ENCODE data around the gene RGS7. TPM values are rescaled to one million over a fixed set of nuclear protein-coding genes. Genes with fewer than 3 reads are reported as not detected.
A peak's percentile ranks its signal among the peaks of the same experiment; 100 is the strongest.
"Not testable (repeated sequence)": the region's sequence is repeated elsewhere in the genome, so short reads cannot be mapped to it uniquely, and the experiment has no call there.

RGS7 gene
- polyA plus RNA-seq, 12 donors, result 0.07 to 0.14 (median 0.09) TPM; not detected in 9

DNA sequence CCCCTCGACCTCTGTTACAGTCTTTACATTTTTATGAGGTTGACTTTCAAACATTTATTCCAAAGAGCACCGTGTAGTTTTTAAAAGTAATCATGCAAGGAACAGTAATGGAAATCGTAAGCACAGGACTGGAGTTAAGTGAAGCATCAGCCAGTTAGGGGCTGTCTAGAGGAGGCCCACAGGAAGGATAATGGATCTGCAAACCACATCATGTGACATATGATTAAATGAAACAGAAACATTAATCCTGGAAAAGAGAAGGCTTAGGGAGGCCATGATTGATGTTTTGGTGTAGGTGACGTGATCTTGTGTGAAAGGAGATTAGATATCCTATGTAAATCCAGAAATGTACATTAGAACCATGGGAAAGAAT, 25.0 kb downstream of the RGS7 start:
- no peak for DNase-seq

DNA sequence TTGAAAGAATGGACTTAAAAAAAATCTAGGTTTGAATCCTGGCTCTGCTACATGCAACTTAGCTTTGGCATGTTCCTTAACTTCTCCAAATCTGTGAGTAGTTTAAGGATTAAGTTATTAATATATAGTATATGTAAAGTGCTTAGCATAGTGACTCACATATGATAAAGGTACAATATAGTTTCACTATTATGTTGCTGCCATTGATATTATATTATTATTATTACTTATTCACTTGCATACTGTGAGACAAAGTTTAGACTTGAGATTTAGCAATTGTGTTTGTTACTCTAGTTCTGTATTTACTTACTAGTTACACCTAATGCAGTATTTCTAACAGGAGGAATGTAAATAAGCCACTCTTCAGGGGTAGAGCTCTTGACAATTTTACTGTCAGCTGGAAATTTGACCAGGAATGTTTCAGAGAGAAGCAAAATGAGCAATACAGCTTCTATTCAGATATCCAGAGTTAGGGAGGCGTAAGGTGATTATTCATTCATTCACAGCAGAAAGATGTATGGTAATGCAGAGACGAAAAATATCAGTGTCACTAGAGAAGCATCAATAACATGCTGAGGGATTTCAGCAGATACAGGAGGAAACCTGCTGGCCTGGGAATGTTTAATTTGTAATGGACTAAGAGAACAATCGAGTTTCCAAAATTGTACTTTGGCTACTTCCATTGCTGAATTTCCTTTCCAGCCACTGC, 25.5 kb downstream of the RGS7 start:
- DNase-seq, result no peak

DNA sequence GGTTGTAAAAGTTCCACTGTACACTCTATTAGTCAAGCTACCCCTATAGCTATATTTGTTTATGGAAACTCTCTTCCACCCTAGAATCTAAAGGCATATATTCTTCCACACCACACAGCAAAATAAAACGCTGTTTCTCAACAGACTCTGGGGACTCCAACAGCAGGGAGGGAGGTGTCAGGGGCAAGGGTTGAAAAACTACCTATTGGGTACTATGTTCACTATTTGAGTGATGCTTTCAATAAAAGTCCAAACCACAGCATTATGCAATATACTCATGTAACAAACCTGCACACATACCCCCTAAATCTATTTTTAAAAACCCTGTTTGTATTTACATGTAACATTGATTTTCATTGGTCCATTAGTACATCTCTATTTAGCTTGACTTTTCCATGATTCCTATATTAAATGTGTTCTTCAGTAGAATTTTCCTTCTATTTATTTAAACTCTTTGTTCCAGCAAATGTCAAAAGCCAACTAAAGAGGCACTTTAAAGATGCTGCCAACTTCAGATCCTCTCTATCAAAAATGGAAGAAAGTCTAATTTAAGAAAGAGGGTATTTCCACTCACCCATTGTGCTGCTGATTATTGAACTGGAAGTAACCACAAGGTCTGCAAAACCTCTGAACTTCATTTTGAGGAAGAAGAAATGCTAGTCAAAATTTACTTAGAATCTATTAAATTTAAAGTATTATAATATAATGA, 26.2 kb downstream of the RGS7 start:
- no peak for DNase-seq

DNA sequence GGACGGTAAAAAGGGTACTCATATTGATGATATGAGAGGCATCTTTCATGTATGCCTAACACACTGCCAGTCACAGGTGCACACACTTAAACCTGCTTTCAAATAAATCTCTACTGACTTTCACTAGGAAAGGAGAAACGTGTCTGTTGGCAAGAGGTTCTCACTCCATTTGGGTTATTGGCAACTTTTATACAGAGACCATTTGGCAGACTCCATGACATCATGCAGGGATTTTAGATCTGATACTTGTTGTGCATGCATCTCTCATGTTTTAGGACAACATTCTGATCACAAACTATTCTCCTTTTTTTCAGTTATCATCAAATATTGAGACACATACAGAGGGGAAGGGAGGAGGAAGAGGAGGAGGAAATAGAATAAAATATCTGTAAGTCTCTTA, 31.5 kb downstream of the RGS7 start:
- DNase-seq, result no peak

DNA sequence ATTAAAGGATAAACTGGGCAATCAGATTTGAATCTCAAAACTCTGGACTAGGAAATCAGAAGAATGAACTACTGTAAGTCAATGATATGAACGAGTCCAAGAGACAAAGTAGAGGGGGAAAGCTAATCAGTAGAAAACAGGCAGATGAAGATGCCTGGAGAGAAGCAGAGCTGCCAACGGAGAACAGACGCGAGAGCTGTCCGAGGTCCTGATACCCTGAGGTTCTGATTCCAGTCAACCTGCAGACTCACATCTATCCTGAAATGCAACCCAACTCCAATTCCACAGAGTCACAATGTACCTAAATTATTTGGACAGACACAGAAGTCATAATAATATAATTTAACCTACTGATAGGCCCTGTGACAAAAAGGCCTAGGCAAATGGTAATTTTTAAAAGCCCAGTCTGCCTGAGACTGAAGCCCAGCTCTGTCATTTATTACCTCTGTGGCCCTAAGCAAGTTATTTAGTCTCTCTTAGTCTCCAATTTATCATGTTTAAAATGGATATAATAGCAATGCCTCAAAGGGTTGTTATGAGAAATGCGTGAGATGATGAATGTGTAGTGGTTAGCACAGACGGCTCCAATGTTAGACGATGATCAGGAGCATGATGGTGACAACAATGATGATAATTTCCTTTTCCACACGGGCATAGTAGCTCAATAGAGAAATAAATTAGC, 33.4 kb downstream of the RGS7 start:
- DNase-seq, result peak; percentile 25

DNA sequence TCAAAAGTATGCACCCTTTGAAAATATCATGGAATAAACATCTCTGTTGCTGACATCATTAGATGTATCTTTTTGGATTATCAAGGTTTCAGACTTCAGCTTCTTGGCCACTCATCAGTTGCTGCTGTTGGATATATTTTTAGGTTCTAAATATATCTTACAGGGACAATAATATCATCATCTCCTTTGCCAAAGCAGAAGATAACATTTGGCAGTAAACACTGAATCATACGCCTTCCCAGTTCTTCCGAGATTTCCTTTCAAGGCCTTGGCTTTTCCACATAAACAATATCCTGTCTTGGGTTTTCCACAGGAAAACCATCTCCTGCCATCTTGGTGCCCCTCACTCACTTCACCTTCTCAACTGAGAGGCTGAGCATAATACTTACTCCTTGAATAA, 39.3 kb downstream of the RGS7 start:
- DNase-seq, result no peak

DNA sequence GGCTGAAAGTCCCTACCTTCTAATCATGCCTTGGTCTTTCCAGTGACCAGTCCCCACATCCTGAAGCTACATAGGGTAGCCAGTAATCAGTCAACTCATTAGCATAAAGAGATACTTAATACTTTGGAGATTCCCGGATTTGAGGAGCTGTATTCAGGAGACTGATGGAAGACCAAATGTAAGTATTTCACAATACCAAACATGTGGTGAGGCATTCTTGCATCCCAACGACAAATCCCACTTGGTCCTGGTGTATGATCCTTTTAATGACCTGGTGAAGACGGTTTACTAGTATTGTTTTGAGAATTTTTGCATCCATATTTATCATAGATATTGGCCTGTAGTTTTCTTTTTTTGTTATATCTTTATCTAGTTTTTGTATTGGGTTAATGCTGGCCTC, 40.6 kb downstream of the RGS7 start:
- DNase-seq, result no peak

DNA sequence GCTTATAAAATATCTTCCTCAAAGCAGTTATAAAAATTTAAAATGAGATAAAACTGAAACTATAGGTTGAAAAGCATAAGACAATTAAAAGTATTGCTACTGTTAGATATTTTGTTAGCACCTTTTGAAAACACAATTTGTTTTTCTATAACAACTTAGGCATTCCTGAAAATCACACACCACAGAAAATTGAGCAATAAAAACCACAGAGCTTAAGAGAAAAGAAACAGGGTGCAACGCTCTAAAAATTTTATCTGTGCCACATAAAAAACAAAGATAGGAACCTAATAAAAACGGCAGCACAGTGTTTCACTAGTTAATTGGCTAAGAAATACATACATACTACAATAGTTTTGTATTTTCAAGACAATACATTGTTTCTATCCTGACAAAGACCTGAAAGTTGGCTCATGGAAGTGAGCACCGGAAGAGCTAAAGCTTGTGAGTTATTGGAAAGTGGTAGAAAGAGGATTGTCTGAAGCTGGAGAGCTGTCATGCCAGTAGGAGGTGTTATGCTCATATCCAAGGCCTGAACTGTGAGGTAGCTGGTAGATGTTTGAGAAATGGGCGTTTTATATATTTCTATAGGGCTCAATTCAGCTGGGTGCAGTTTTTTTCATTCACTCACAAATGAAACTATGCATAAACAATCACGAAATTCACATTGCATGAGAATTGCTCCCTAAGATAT, 45.8 kb downstream of the RGS7 start:
- DNase-seq, result no peak

DNA sequence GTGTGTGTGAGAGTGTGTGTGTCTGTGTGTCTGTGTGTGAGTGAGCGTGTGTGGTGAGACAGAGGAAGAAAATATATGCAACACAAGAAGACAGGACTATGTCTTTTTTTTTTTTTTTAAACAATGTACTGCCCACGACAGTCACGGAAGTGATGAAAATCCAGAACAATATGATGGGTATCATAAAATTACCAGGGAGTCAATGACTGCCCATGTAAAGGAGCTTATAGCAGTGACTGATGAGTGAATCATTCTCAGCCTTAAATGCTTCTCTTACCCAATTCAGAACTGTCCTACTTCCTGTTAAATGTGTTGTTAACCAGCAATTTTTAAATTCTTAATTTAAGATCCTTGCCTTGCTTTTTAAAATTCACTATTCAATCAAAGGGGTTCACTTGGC, 46.6 kb downstream of the RGS7 start:
- no peak for DNase-seq

DNA sequence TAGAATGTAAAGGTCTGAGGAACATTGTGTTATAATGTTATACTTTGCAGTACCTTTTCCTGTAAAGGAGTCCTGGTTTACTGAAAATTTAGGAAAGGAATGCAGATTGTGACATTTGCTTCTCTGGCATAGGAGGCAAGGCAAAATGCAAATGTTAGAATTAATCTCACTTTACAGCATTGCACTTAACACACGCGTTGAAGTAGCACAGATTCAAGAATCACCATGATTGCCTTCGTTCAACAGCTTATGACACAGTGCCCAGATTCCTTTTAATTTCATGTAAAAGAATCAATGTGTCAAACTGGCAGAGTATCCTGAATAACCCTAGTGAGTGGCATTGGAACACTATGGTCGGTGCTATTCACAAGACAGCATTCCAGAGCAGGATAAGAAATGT, 47.4 kb downstream of the RGS7 start:
- DNase-seq, result no peak

DNA sequence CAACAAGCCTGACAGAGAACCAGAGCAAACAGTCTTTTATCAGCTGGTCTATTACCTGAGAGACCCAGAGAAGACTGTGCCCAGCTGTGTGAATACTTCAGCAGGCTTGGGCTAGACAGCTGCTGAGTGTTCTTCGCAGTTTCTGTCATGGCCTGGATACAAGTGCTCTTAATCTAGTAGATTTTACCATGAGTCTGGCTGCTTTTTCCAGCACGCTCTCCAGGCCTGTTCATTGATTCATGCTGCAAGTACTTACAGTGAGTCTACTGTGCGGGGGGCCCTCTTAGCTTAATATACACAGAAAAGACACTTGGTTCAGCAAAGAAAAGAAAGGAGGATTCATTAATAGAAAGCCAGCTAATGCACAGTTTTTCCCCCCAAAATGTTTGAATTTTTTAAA, 48.5 kb downstream of the RGS7 start:
- no peak for DNase-seq

DNA sequence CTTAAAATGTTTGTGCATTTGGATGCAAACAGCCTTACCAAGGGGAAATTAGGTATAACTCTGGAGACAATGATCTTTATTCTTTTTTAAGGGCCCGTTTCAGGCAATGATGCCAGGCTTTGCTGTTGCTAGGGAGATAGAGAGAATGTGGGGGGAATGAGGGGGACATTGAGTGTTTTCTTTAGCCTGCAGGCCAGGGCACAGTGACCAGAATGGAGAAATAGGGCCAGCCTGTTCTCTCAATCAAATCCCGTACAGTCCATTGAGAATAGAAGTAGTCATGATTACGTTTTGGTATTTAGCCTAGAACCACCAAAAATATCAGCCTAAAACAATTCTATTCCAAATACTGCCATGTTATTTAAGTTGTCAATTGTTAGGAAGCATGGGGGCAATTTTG, 49.0 kb downstream of the RGS7 start:
- no peak for DNase-seq

DNA sequence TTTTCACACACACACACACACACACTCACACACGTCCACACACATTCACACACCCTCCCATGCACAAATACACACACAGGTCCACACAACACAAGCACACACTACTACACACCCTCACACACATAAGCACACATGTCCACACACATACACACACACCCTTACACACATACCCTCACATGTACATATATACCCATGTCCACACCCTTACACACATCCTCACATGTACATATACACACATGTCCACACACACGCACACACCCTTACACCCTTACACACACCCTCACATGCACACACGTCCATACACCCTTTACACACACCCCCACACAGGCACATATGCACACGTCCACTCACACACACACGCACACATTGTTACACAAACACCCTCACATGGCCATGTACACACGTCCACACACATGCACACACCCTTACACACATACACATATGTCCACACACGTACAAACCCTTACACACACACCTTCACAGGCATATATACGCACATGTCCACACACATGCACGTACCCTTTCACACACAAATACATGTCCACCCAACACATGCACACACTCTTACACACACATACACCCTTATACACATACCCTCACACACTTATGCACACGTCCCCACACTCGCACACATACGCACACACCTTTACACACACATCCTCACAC, 50.7 kb downstream of the RGS7 start:
- no peak for DNase-seq

DNA sequence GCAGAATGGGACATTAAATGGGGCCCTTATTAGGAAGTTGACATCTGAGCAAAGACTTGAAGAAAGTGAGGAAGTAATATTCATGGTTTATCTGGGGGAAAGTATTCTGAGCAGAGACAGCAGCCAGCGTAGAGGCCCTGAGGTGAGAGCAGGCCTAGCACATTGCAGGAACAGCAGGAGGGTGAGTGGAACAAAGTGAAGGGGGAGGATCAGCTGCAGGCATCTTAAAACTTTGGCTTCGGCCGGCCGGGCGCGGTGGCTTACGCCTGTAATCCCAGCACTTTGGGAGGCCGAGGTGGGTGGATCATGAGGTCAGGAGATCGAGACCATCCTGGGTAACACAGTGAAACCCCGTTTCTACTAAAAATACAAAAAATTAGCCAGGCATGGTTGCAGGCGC, 55.0 kb downstream of the RGS7 start:
- DNase-seq, result not testable (repeated sequence)

DNA sequence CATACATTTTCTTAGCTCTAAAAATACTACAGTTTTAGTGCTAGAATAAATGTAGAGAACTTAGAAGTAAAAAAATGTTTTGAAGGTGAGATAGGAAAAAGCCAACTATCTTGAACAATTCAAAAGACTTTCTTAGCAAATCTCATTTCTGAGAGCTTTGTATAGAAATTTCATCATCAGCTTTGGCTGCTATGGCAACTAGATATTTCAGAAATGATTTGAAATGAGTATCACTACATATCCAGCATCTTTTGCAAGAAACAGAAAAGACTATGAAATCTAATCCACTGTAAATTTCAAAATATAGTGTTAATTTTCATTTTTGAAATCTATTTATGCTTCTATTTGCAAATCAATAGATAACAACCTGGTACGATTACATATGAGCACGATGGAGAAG, 57.7 kb downstream of the RGS7 start:
- no peak for DNase-seq

DNA sequence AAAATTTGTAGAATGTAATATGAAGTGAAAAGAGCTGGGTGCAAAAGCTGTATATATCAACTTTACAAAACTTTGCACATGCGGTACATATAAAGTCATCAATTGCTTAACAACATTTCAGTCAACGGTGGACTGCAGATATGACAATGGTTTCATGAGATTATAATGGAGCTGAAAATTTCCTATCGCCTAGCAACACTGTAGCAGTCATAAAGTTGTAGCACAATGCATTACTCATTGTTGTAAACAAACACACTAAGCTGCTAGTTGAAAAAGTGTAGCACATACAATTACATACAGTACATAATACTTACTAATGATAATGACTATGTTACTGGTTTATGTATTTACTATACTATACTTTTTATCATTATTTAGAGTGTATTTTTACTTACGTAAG, 64.0 kb downstream of the RGS7 start:
- DNase-seq, result no peak

DNA sequence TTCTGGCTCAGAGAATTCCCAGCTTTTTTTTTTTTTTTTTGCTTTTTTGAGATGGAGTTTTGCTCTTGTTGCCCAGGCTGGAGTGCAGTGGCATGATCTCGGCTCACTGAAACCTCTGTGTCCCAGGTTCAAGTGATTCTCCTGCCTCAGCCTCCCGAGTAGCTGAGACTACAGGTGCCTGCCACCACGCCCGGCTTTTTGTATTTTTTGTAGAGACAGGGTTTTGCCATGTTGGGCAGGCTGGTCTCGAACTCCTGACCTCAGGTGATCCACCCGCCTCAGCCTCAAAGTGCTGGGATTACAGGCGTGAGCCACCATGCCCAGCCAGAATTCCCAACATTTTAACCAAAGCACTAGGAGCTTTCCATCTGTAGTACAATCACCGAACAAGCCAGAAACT, 65.5 kb downstream of the RGS7 start:
- not testable (repeated sequence) for DNase-seq

DNA sequence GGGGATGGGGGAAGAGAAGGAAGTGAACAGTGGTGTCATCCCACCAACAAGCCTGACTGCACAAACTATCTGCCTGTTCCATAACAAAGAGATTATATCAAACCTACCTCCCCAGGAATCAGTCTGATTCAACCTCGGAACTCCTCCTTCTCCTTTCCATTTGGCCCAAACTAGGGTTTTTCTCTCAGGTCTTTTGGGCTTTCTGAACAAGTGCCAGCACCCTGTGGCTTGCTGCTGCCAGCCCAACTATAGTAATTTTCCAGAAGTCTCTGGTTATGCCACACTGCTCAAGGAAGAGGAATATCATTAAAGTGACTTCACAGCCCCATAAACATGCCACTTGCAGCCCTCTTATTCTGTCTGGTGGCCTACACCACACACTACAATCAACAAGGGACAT, 70.5 kb downstream of the RGS7 start:
- DNase-seq, result no peak

DNA sequence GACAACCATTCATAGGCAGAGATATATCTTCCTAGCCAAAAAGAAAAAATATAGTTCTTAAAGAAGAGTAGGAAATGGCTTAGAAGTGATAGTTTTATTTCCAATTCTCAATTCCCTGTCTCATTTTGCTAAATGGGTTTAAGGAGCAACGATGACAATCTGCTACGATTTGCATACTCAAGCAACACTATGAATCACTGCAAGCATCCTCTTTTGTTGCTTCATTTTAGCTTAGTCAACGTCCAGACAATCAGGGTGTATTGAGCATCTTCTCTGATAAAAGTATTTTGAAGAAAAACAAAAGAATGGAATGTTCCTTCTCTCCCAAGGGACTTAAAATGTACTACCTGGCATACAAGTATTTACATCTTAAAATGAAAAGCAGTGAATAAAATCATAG, 80.6 kb downstream of the RGS7 start:
- no peak for DNase-seq

DNA sequence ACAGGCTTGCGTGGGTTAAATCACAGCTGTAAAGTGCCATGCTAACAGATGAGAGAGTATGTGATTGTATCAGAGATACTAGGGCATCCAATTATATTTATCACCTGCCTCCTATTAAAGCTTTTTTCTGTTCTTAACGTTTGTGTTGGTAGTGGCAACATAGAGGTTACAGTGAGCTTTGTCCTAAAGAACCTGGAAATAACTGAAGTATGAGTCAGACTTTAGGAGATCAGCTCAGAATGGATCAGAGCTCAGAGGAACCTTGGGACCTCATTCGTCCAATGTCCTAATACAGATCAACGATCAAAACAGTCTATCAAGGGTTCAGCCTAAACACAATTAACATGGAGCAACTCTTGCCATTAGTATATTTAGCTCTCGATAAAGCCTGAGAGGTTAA, 81.0 kb downstream of the RGS7 start:
- DNase-seq, result no peak

DNA sequence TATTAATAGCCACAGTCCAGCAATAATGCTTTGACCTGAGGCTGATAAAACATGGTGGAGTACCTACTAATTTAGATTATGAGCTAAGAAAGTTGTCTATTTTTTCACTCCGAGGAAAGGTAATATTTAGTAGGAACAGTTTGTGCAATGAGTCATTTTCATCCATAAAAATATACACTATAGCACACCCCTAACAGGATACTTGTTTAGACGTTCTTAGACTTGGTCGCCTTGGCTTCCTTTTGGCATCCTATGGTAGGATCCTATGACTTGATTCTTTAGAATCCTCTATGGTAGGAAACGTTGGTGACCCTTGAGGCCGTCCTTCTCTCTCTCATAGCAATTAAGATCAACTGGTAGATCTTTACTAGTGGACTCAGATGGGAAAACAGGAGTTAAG, 81.8 kb downstream of the RGS7 start:
- no peak for DNase-seq

DNA sequence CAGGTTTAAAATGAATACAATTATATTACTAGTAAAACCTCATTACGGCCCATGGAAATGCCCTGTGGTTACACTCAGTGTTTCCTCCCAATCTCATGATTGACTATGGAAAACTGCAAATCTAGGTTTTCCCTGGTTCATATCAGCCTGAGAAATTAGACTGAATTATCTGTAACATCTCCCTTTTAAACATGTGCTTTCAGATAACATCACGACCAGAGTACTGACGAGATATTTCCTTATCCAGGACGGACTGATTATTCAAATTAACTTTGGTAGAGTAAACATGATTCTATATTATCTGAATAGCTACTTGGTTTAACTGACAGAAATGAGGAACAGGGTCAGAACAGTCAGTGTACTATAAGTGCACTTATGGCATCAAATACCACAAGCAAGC, 82.3 kb downstream of the RGS7 start:
- DNase-seq, result no peak

All from muscle of arm (tissue), 12 donors.